GM23248 (cell line): ENCODE measurements around the gene CDX1. TPM values are rescaled to one million over a fixed set of nuclear protein-coding genes. Genes with fewer than 3 reads are reported as not detected.

Experiments used
- DNase-seq: peaks from one replicate; pipeline ENCODE4 v3.0.0-alpha.2; 2015
- H2AFZ ChIP-seq: fragments of 200-600 bp; sonication (generic); 2 replicates; pipeline ENCODE4 v1.6.1; 2016; ENCODE audit warnings: antibody characterized with exemption
- H3F3A ChIP-seq: fragments of 200-600 bp; sonication (generic); 2 replicates; pipeline ENCODE4 v1.6.1; 2016; ENCODE audit warnings: mild to moderate bottlenecking, antibody characterized with exemption, mixed run types; ENCODE audit not compliant: insufficient read depth
- H3K27ac ChIP-seq: fragments of 200-600 bp; sonication (generic); 2 replicates; pipeline ENCODE4 v1.5.1; 2016; ENCODE audit warnings: mild to moderate bottlenecking
- H3K27me3 ChIP-seq: fragments of 200-600 bp; sonication (generic); replicated peaks from 2 replicates; pipeline ENCODE4 v1.6.1; 2016; ENCODE audit warnings: mild to moderate bottlenecking; ENCODE audit not compliant: insufficient read depth
- H3K36me3 ChIP-seq: fragments of 200-600 bp; sonication (generic); 2 replicates; pipeline ENCODE4 v1.6.1; 2016; ENCODE audit warnings: low read depth, mild to moderate bottlenecking
- H3K4me1 ChIP-seq: fragments of 200-600 bp; sonication (generic); 2 replicates; pipeline ENCODE4 v1.6.1; 2016; ENCODE audit warnings: mild to moderate bottlenecking; ENCODE audit not compliant: insufficient read depth
- H3K4me2 ChIP-seq: fragments of 200-600 bp; sonication (generic); one replicate; pipeline ENCODE4 v1.6.1; 2016; ENCODE audit warnings: mild to moderate bottlenecking; ENCODE audit not compliant: unreplicated experiment
- H3K4me3 ChIP-seq: fragments of 200-600 bp; sonication (generic); 2 replicates; pipeline ENCODE4 v1.5.1; 2016; ENCODE audit warnings: mild to moderate bottlenecking
- H3K79me2 ChIP-seq: fragments of 200-600 bp; sonication (generic); 2 replicates; pipeline ENCODE4 v1.6.1; 2016; ENCODE audit warnings: mild to moderate bottlenecking; ENCODE audit not compliant: insufficient read depth
- H3K9ac ChIP-seq: fragments of 200-600 bp; sonication (generic); 2 replicates; pipeline ENCODE4 v1.6.1; 2016; ENCODE audit warnings: mild to moderate bottlenecking
- H3K9me2 ChIP-seq: fragments of 200-600 bp; sonication (generic); 2 replicates; pipeline ENCODE4 v1.6.1; 2016; ENCODE audit warnings: mixed run types, mild to moderate bottlenecking, moderate library complexity; ENCODE audit not compliant: insufficient read depth
- H3K9me3 ChIP-seq: fragments of 200-600 bp; sonication (generic); one replicate; pipeline ENCODE4 v1.6.1; 2017; ENCODE audit warnings: low read depth
- H4K20me1 ChIP-seq: fragments of 200-600 bp; sonication (generic); 2 replicates; pipeline ENCODE4 v1.6.0; 2016; ENCODE audit not compliant: insufficient read depth
- EZH2 ChIP-seq: fragments of 200-600 bp; sonication (generic); IDR thresholded peaks from 2 replicates; pipeline ENCODE4 v1.6.1; 2018; ENCODE audit warnings: antibody characterized with exemption, mild to moderate bottlenecking; ENCODE audit not compliant: insufficient read depth, poor library complexity, severe bottlenecking
- EZH2phosphoT487 ChIP-seq: fragments of 200-600 bp; sonication (generic); IDR thresholded peaks from 2 replicates; pipeline ENCODE4 v1.6.1; 2018; ENCODE audit warnings: antibody characterized with exemption, moderate library complexity, mild to moderate bottlenecking, low read depth; ENCODE audit not compliant: insufficient read depth
- WGBS, 2 experiments: methylation state at CpG; one replicate each; pipeline ENCODE4 v1.1.6; 2015 to 2017; ENCODE audit warnings: low lambda C conversion rate in 2 of 2, low coverage in 1 of 2; ENCODE audit errors: missing lambda C conversion rate in 2 of 2; 5-methylcytosine and 5-hydroxymethylcytosine counted together
- in situ Hi-C: fragments of 300-500 bp; cut with MboI; formaldehyde crosslinking; loops from 2 replicates; pipeline ENCODE4 v1.15.0; 2020
- polyA plus RNA-seq: library from polyadenylated mRNA; unstranded; fragments of >200 nt; fragmentation: Nextera tagmentation; extraction: Ambion mirVana; gene quantifications from 2 replicates; pipeline ENCODE4 v1.2.1, GENCODE V29; 2016
- total RNA-seq: library from RNA; depleted of rRNA; stranded (reverse); fragments of >200 nt; shearing (Covaris generic); gene quantifications from 2 replicates; pipeline ENCODE4 v1.2.3, GENCODE V29; 2014

The CDX1 gene
- total and polyA plus RNA-seq, 2 experiments from 2014 or later = not detected

- no peaks in the 10 kb centered on the region for H3K9me3 ChIP-seq
- 86 to 90% methylated on average over 4 of the region's 4 CpGs for WGBS, 2 experiments
Observed at GRCh38 chr5:150178262-150178661, 11.7 kb downstream of the CDX1 start.

DNA sequence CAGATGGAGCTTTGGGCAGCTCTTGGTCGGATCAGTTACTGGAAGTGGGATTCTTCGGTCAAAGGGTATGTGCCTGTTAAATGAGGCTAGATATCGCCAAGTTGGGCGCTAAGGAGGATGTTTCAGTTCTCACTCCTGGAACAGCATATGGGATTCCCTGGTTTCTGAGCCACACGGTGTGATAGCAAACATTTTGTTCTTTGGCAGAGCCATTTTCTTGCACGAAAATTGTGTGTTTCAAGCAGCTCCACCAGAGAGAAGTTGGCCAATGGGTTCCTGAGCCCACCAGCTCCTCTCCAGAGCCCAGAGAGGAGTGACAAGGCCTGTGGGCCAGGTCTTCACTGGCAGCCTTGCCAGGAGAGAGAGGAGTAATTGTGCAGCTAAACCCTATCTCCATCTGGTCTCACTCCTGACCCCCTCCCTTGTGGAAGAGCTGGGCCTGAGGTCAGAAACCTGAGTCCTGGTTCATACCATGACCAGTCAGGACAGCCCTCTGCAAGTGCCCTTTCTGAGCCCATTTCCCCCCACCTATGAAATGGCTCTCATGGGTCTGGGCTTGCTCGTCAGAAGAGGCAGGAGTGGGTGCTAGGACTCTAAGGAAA is 12.5 kb downstream of the CDX1 start:
- H3K4me2 ChIP-seq = no peak overlapping the region
- no peak overlapping the region for H3K4me3 ChIP-seq
- TF ChIP-seq EZH2phosphoT487 (no peak), EZH2 (no peak)
- no peak overlapping the region for H3K9ac ChIP-seq
- no peaks in the 10 kb centered on the region for H3K36me3 ChIP-seq
- in situ Hi-C loops = no loop called here
- no peaks in the 10 kb centered on the region for H4K20me1 ChIP-seq
- H3K9me2 ChIP-seq = no peaks in the 10 kb centered on the region
- H3F3A ChIP-seq = no peaks in the 10 kb centered on the region
- DNase-seq = no peak
- no peaks in the 10 kb centered on the region for H3K4me1 ChIP-seq
- H3K9me3 ChIP-seq = no peaks in the 10 kb centered on the region
- no peak overlapping the region for H2AFZ ChIP-seq
- WGBS, 2 experiments = 51 to 52% methylated on average over 7 of the region's 7 CpGs
- no peaks in the 10 kb centered on the region for H3K79me2 ChIP-seq
- H3K27me3 ChIP-seq = no peaks in the 10 kb centered on the region
- no peak overlapping the region for H3K27ac ChIP-seq

More at GRCh38 chr5:150178262-150178661, 11.7 kb downstream of the CDX1 start:
- H3K4me3 ChIP-seq = no peak overlapping the region
- H3K36me3 ChIP-seq = no peaks in the 10 kb centered on the region
- no peak for TF ChIP-seq EZH2phosphoT487
- no peak for TF ChIP-seq EZH2
- H3K4me2 ChIP-seq = no peak overlapping the region
- H3K9me2 ChIP-seq = no peaks in the 10 kb centered on the region
- H2AFZ ChIP-seq = no peak overlapping the region
- no peak for DNase-seq
- no peaks in the 10 kb centered on the region for H3F3A ChIP-seq
- H3K9ac ChIP-seq = no peak overlapping the region
- H3K79me2 ChIP-seq = no peaks in the 10 kb centered on the region
- no peak overlapping the region for H3K27ac ChIP-seq
- in situ Hi-C loops = no loop called here
- no peaks in the 10 kb centered on the region for H3K27me3 ChIP-seq
- no peaks in the 10 kb centered on the region for H4K20me1 ChIP-seq
- H3K4me1 ChIP-seq = no peaks in the 10 kb centered on the region

DNA sequence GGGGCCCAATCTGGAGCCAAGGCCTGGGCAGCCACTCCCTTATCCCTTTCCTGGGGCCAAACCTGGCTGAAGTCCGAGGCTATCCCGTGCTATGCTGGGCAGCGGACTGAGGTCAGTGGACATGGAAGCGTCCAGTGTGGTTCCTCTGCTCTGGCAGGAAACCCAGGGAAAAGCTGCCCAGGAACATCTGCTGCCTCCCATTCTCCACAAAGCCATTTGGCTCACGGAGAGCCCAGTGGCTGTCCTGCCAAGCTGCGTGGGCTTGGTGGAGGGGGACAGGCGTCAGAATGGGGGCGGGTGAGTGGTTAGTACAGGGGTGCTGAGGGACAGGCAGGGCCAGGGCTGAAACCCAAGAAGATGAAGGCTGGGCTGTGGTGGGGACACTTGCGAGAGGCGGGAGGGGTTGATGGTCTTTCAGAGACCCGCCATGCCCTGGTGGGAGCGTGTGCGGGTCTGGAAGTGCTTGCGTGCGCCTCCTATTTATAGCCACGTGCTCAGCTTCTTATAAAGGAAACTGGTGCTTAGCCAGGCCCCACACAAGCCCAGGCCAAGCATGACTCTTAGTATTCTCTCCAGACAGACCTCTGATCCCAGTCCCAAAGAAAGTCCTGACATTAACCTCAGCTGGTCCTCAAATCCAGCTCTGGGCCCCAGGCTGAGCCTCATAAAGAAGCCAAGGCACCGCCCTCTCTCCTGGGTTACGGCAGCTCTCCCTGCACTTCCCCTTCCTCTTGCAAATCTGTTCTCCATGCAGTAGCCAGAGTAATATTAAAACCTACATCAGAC is 13.9 kb downstream of the CDX1 start:
- no peak overlapping the region for H3K27ac ChIP-seq
- H2AFZ ChIP-seq = peak overlapping the region; percentile 37; the same call in 1 of the 2 replicates

DNA sequence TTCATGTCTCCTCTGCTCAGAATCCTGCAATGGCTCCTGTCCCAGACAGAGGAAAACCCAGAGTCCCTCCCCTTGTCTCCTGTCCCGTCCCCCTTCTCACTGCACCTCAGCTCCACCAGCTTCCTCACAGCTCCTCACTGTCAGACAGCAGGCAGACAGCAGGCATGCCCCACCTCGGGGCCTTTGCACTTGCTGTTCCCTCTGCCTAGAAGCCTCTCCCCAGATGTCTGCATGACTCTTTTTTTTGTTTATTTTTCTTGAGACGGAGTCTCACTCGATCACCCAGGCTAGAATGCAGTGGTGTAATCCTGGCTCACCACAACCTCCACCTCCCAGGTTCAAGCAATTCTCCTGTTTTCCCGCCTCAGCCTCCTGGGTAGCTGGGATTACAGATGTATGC is 14.4 kb downstream of the CDX1 start:
- Histone ChIP-seq H3K36me3 (no peaks in the 10 kb centered on the region), H4K20me1 (no peaks in the 10 kb centered on the region), H3K9me3 (no peaks in the 10 kb centered on the region), H3K4me3 (no peak overlapping the region), H3K79me2 (no peaks in the 10 kb centered on the region), H2AFZ (peak overlapping the region; percentile 37; the same call in 1 of the 2 replicates), H3K9ac (no peak overlapping the region), H3K27ac (no peak overlapping the region), H3K4me2 (no peak overlapping the region), H3K27me3 (no peaks in the 10 kb centered on the region), H3K9me2 (no peaks in the 10 kb centered on the region), H3K4me1 (no peaks in the 10 kb centered on the region), H3F3A (no peaks in the 10 kb centered on the region)
- no peak for TF ChIP-seq EZH2
- in situ Hi-C loops = no loop called here
- DNase-seq = peak; percentile 45
- 36 to 40% methylated on average over 5 of the region's 5 CpGs for WGBS, 2 experiments

More for the DNA sequence above, 13.9 kb downstream of the CDX1 start:
- in situ Hi-C loops = no loop called here
- 36 to 45% methylated on average over 18 of the region's 18 CpGs for WGBS, 2 experiments
- no peaks in the 10 kb centered on the region for H3K9me3 ChIP-seq
- H3K36me3 ChIP-seq = no peaks in the 10 kb centered on the region
- no peaks in the 10 kb centered on the region for H4K20me1 ChIP-seq
- H3K9ac ChIP-seq = no peak overlapping the region
- H3K4me3 ChIP-seq = no peak overlapping the region
- H3K9me2 ChIP-seq = no peaks in the 10 kb centered on the region
- H3K27me3 ChIP-seq = no peaks in the 10 kb centered on the region
- TF ChIP-seq EZH2 (no peak), EZH2phosphoT487 (no peak)
- no peak overlapping the region for H3K4me2 ChIP-seq
- peak; percentile 45 for DNase-seq
- H3K79me2 ChIP-seq = no peaks in the 10 kb centered on the region
- H3F3A ChIP-seq = no peaks in the 10 kb centered on the region
- H3K4me1 ChIP-seq = no peaks in the 10 kb centered on the region
